GM12801 (cell line): ENCODE data around the gene WDR91.

ENCODE experiments used
- TF ChIP-seq, protein P1 (sequence below): IDR thresholded peaks from one replicate; pipeline ENCODE4 v1.5.1; 2011; ENCODE audit warnings: control low read depth; ENCODE audit not compliant: insufficient read length; ENCODE audit errors: extremely low read depth

Gene WDR91

GRCh38 chr7:135240441-135240840 is 29.1 kb upstream of the WDR91 start:
- TF ChIP-seq, protein P1, sequence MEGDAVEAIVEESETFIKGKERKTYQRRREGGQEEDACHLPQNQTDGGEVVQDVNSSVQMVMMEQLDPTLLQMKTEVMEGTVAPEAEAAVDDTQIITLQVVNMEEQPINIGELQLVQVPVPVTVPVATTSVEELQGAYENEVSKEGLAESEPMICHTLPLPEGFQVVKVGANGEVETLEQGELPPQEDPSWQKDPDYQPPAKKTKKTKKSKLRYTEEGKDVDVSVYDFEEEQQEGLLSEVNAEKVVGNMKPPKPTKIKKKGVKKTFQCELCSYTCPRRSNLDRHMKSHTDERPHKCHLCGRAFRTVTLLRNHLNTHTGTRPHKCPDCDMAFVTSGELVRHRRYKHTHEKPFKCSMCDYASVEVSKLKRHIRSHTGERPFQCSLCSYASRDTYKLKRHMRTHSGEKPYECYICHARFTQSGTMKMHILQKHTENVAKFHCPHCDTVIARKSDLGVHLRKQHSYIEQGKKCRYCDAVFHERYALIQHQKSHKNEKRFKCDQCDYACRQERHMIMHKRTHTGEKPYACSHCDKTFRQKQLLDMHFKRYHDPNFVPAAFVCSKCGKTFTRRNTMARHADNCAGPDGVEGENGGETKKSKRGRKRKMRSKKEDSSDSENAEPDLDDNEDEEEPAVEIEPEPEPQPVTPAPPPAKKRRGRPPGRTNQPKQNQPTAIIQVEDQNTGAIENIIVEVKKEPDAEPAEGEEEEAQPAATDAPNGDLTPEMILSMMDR, result no peak

DNA sequence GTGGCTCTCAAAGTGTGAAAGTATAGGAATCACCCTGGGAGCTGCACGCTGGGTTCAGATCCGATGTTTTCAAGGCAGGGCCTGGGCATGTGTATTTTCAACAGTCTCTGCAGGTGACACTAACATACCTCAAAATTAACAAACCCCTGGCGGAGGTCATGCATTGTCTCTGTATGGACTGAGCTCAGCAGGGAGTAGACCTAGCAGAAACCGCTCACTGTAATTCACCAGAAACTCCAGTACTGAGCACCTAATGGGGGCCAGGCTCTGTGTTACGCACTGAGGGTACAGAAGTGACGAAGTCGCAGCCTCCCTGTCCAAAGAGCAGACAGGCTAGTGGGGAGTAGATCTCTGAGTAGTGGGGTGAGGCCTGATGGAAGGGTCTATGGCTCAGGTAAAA is 27.9 kb upstream of the WDR91 start:
- TF ChIP-seq, protein P1, result no peak

DNA sequence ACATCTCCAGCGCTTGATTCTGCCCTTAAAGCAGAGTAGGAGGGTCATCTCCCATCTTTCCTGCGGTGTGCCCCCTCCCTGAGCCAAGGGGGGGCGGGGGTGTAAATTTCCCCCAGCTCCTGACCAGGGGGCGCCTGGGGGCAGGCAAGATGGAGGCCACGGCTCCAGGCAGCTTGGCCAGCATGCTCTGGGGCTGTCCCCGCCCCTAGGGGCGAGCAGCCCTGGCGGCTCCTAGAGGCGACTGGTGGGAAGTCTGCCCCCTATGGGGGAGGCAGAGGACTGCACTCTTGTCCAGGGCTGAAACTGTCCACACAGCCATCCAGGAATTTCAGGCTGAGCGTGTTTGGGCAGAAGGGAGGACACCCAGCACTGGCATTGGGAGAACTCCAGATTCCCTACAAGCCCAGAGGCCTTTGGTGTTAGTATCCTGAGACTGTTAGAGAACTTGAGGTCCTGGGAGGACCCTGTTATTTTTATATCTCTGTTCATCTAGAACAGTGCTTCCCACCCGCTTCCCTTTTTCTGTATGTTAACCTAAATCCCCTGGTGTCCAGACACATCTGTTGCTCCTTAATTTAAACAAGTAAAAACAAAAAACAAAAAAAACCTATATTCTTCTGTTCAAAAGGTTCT is 26.9 kb upstream of the WDR91 start:
- TF ChIP-seq, protein P1, result no peak

- TF ChIP-seq, protein P1, result no peak
These were observed 25.4 kb upstream of the WDR91 start for GRCh38 chr7:135236727-135237126.

DNA sequence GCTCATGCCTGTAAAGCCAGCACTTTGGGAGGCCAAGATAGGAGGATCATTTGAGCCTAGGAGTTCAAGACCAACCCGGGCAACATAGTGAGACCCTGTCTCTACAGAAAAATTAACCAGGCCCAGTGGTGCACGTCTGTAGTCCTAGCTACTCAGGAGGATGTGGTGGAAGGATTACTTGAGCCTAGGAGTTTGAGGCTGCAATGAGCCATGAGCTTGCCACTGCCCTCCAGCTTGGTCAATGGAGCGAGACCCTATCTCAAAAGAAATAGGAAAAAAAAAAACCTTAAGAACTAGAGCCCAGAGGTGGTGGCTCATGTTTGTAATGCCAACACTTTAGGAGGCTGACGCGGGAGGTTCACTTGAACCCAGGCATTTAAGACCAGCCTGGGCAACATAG is 24.5 kb upstream of the WDR91 start:
- TF ChIP-seq, protein P1, result no peak

GRCh38 chr7:135234727-135235126 is 23.4 kb upstream of the WDR91 start:
- TF ChIP-seq, protein P1, result no peak

DNA sequence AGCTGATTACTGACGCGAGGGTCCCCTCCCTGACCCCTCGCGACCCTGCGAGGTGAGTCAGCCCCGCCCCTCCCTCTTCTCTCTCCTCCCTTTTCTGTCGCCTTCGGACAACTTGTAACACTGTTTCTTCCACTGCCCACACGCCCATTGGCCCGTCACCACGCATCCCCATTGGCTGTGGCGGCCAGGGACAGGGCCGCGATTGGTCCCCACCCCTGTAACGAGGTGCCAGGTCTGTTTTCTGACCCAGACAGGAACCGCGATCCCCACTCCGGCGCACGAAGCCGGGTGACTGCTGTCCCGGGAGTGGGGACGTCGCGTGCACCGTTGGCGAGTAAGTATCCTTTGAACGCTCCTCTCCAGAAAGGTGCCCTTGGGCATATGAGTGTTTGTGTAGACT is 22.2 kb upstream of the WDR91 start, which contains the start of gene STRA8:
Gene STRA8, plus strand, starts transcription at position 269 of the 400 bp plus-strand sequence. CDS start 6,687 bp downstream, outside the sequence.
- TF ChIP-seq, protein P1, result no peak

DNA sequence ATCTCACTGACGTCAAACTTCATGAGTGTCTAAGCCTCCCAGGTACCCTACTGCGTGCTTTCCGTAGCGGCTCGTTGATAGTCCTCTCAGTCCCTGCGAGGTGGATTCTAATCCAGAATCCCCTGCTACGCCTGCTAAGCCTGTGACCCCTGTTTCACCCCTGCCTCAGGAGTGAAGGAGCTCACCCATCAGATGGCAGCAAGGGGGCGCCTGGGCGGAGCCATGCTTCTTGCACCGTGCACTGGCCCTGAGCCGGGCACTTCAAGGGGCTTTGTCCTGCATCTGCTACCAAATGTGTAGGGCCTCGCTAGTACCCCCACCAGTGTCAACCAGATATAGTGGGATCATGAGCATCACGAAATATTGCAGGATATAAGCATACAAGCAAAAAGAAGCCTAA is 21.4 kb upstream of the WDR91 start:
- TF ChIP-seq, protein P1, result no peak
